G401.6 (cell line): Measurements from ENCODE around the gene LACTBL1.
"Not testable (repeated sequence)": the region's sequence is repeated elsewhere in the genome, so short reads cannot be mapped to it uniquely, and the experiment has no call there.

ENCODE experiments used
- FAIRE-seq: peaks from 2 replicates; lab custom pipeline; 2012; peaks lifted over from hg19 to GRCh38; lab: Jason Lieb, UNC

LACTBL1 gene

GRCh38 chr1:22976127-22976460 lies 3.4 kb upstream of the LACTBL1 start:
- no peak for FAIRE-seq

DNA sequence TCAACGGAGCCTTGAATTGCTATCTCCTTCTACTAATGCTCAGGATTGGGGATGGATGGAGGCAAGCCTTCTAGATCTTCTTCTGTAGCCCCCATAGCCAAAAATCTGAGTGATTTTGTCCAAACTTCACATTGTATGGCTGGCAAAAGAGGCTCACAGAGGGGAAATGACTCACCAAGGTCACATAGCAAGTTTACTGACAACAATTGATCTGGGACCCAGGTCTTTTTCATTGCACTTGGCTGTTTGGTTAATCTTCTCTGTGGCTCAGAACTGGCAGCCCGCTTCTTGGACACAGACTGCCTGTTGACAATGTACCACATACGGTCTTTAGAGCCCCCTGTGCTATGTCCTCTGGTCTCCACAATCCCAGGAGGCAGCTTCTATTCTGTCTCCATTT lies 3.0 kb upstream of the LACTBL1 start:
- FAIRE-seq, result no peak

- FAIRE-seq, result no peak
These were observed 858 bp downstream of the LACTBL1 start for GRCh38 chr1:22971611-22972405.

GRCh38 chr1:22971161-22971560 lies 1.5 kb downstream of the LACTBL1 start:
- no peak for FAIRE-seq

- FAIRE-seq, result no peak
These were observed 2.6 kb downstream of the LACTBL1 start for GRCh38 chr1:22970096-22970495.

DNA sequence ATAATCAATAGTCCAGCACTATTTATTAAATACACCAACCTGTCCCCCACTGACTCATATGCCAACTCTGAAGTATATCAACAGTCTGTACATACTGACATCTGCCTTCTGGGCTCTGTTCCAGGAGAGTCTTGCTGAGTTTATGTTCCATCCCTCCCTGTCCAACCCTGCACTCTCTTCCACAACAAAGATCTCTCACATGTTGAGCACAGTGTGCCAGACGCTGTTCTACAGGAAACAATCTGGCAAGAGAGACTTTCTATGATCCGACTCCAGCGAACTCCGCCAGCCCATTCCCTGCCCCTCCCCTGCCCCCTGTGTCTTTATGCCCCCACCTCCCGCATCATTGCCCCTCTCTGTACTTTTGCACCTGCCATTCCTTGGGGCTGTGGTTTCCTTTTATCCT lies 3.4 kb downstream of the LACTBL1 start:
- FAIRE-seq, result no peak

- no peak for FAIRE-seq
These were observed 4.8 kb downstream of the LACTBL1 start for GRCh38 chr1:22967833-22968232.

- no peak for FAIRE-seq
These were observed 6.4 kb downstream of the LACTBL1 start for GRCh38 chr1:22966309-22966708.

DNA sequence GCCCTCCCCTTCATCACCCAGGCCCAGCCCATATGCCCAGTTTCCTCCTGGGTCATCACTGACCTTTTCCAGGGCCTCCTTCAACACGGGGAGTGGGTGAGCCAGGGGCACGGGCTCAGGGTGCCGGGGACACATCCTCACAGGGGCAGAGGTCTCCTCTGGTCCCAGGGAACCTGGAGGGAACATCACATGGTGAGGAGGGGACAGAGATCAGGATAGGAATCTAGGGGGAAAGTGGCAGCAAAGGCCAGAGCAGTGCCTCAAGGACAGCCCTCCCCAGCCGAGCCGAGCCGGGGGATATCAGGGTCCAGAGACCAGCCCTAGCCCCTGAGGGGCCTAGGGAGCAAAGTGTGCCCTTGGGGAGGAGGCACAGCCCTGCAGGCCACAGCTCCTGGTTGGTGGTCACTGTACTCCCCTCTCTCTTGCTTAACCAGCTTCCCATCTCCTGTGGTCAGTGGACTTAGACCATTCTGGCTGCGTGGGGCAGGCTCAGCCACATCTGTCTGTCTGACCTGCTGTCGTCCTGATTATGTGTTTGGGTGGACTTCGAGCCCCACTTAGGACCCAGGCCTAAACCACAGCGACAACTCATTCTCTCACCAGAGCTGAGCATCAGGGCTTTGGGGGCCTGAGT lies 9.5 kb downstream of the LACTBL1 start:
- FAIRE-seq, result no peak

DNA sequence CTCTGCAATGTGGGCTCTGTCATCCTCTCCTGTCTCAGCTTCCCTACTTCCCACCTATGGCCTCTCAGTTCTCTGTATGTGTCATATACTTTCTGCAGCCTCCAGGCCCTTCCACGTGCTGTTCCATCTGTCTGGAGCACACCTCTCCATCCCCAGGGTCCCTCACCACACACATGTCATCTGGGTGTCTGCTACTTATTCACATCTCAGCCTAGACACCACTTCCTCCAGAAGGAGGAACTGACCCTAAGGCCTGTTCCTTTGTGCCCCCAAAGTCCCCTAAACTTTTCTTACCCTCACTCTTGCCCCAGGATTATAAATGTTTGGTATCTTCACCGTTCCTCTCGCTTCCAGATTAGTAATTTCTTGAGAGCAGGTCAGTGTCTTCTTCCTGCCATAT lies 10.1 kb downstream of the LACTBL1 start:
- FAIRE-seq, result no peak

DNA sequence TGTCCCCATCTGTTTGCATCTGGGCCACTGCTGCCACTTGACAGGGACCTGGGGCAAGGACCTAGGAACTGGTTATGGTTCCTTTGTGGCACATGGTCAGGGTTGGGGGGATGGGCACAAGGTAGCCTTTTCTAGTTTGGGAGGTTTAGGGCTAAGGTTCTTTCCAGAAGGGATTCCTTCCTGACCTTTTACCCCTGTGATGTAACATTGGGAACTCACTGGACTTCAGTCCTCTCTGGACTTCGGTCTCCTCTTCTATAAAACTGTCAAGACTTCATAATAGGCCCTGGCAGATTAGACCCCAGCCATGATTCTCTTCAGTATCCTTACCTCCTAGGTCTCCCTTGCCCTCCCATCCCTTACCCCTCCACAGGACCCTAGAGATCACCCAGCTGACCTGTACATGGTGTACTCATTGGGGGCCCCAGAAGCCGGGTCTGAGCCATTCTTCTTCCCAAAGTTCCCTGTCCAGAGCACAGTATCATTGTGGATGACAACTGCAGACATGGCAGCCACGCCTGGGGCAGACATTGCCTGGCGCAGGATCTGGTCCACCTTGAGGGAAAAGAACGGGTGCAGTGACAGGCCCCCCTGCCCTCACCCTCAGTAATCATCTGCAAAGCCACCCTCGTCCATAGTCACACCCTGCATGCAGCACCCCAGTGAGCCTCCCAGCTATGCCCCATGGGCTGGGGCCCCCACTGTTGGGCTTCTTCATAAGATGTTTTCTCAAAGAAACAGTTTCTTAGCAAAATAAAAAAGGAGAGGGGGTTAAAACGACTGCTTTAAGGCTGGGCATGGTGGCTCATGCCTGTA lies 12.9 kb downstream of the LACTBL1 start:
- no peak for FAIRE-seq

DNA sequence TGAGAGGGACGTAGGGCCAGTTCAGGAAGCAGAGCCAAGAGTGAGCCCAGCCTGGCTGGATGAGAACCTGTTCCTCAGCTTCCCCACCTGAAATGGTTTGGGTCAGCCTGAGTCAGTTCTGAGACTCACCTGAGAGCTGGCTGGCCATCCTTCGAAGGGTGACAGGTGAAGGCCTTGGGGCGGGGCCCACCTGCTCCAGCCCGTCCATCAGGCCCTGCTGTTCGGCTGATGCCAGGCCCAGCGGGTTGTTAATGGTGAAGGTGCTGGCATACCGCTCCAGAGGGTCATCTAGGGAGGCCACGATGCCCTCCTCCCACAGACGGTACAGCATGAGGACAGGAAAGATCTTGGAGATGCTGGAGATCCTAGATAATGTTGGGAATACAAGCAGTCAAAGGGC lies 14.1 kb downstream of the LACTBL1 start:
- FAIRE-seq, result no peak

- FAIRE-seq, result peak; percentile 21
These were observed 15.6 kb downstream of the LACTBL1 start for GRCh38 chr1:22957066-22957465.

GRCh38 chr1:22955146-22955545 lies 17.5 kb downstream of the LACTBL1 start:
- FAIRE-seq, result no peak

- no peak for FAIRE-seq
These were observed 18.9 kb downstream of the LACTBL1 start for GRCh38 chr1:22953740-22954141.

- no peak for FAIRE-seq
These were observed 19.5 kb downstream of the LACTBL1 start for GRCh38 chr1:22953057-22953739.

GRCh38 chr1:22952694-22953056 lies 20.0 kb downstream of the LACTBL1 start:
- FAIRE-seq, result no peak

DNA sequence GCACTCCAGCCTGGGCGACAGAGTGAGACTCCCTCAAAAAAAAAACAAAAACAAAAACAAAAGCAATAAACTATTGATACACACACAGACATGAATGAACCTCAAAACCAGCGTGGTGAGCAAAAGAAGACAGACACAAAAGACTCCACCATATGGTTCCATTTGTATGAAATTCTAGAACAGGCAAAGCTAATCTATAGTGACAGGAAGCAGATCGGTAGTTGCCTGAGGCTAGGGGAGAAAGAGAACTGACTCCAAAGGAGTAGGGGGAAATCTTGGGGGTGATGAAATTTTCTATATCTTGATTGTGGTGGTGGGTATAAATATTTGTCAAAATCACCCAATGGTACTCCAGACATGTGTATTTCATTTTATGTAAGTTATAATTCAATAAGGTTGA lies 20.9 kb downstream of the LACTBL1 start:
- FAIRE-seq, result no peak

DNA sequence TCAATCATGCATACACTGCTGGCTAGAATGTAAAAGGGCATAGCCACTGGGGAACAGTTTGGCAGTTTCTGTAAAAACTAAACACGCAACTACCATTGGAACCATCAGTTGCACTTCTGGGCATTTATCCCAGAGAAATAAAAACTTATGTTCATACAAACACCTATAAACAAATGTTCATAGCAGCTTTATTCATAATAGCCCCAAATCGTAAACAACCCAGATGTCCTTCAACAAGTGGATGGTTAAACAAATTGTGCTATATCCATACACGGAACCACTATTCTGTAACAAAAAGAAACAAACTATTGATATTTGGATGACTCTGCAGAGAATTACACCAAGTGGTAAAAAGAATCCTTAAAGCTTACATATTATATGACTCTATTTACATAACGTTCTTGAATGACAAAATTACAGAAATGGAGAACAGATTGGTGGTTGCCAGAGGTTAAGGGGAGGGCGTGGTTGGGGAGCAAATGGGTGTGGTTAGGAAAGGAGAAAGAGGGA lies 22.8 kb downstream of the LACTBL1 start:
- no peak for FAIRE-seq

DNA sequence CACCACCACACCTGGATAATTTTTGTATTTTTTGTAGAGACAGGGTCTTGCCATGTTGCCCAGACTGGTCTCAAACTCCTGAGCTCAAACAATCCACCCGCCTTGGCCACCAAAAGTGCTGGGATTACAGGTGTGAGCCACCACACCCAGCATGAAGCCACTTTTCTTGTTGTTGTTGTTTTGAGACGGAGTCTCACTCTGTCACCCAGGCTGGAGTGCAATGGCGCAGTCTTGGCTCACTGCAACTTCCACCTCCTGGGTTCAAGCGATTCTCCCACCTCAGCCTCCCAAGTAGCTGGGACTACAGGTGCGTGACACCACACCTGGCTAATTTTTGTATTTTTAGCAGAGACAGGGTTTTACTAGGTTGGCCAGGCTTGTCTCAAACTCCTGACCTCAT lies 27.5 kb downstream of the LACTBL1 start:
- FAIRE-seq, result not testable (repeated sequence)

GRCh38 chr1:22944346-22945055 lies 28.2 kb downstream of the LACTBL1 start:
- FAIRE-seq, result no peak

DNA sequence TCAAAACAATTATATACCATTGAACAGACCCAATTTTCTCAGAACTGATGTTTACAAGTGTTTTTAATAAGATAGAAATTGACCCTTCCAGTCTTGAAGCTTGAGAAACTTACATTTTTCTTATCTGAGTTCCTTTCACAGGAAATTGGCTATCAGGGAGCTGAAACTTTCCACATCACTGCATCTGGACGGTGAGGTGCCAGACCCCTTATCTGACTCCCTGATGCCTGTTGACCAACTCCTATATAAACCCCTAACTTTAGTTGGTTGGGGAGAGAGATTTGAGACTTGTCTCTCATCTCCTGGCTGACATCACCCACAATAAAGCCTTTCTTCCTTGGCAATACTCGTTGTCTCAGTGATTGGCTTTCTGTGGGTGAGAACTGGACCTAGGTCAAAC lies 31.4 kb downstream of the LACTBL1 start:
- no peak for FAIRE-seq
